Lower leg skin (tissue), 3 donors: Measurements from ENCODE around the gene CCDC141.

Experiments used
- POLR2A ChIP-seq, 2 donors: fragments of 450-650 bp; IDR thresholded peaks; one replicate each; pipeline ENCODE4 v1.6.1; 2016 to 2017; ENCODE audit warnings: antibody characterized with exemption in 2 of 2, mild to moderate bottlenecking in 1 of 2, moderate library complexity in 1 of 2
- TF ChIP-seq, protein P1 (sequence below), 3 donors: fragments of 450-650 bp; IDR thresholded peaks; one replicate each; pipeline ENCODE4 v1.5.1; 2016; ENCODE audit warnings: antibody characterized with exemption in 3 of 3, mild to moderate bottlenecking in 3 of 3, moderate library complexity in 2 of 3

DNA sequence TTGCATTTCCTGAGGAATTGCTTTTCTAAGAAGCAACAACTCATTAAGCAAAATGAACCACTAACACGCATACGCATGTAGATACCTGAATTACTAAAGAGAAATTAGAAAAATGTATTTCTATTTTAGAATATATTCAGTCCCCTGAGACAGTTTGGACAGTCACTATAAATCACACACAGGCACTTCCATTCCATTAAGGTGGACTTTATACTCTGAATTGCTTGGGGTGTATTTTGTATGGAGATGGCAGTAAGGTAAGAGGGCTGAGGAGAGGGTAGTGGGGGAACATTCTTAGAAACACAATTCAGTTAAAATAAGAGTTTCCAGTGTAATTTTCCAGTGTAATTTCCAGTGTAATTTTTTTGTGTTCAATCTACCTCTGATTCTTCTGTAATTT is 1.8 kb downstream of the CCDC141 start:
- TF ChIP-seq, protein P1, sequence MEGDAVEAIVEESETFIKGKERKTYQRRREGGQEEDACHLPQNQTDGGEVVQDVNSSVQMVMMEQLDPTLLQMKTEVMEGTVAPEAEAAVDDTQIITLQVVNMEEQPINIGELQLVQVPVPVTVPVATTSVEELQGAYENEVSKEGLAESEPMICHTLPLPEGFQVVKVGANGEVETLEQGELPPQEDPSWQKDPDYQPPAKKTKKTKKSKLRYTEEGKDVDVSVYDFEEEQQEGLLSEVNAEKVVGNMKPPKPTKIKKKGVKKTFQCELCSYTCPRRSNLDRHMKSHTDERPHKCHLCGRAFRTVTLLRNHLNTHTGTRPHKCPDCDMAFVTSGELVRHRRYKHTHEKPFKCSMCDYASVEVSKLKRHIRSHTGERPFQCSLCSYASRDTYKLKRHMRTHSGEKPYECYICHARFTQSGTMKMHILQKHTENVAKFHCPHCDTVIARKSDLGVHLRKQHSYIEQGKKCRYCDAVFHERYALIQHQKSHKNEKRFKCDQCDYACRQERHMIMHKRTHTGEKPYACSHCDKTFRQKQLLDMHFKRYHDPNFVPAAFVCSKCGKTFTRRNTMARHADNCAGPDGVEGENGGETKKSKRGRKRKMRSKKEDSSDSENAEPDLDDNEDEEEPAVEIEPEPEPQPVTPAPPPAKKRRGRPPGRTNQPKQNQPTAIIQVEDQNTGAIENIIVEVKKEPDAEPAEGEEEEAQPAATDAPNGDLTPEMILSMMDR (IDR thresholded peaks at IDR 0.05) = no peak
- no peak for TF ChIP-seq POLR2A (IDR thresholded peaks at IDR 0.05)
